ENCODE measurements around the gene TTC39A.

DNA sequence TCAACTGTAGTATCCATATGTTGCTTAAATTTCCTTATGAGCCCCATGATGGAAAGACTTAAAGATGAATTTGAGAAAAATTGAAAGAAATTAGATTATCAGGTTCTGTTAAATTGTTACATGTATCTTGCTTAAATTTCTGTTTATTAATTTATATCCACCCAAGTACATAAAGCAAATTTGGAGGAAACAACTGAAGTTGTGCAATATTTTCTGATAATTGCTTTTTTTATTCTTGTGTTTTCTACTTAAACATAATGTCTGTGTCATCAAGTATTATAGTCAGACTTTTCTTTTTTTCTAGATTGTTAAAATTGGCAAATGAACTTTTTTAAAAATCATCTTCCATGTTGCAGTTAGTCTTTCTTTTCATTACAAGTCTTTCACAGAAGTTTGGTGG lies 57.4 kb downstream of the TTC39A start:
- TF ChIP-seq, protein P1, sequence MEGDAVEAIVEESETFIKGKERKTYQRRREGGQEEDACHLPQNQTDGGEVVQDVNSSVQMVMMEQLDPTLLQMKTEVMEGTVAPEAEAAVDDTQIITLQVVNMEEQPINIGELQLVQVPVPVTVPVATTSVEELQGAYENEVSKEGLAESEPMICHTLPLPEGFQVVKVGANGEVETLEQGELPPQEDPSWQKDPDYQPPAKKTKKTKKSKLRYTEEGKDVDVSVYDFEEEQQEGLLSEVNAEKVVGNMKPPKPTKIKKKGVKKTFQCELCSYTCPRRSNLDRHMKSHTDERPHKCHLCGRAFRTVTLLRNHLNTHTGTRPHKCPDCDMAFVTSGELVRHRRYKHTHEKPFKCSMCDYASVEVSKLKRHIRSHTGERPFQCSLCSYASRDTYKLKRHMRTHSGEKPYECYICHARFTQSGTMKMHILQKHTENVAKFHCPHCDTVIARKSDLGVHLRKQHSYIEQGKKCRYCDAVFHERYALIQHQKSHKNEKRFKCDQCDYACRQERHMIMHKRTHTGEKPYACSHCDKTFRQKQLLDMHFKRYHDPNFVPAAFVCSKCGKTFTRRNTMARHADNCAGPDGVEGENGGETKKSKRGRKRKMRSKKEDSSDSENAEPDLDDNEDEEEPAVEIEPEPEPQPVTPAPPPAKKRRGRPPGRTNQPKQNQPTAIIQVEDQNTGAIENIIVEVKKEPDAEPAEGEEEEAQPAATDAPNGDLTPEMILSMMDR (IDR thresholded peaks at IDR 0.05), result no peak
- TF ChIP-seq POLR2A (IDR thresholded peaks at IDR 0.05) (no peak), POLR2AphosphoS5 (IDR thresholded peaks at IDR 0.05; ENCODE audit: insufficient read depth in 1 of 2, low read depth in 1 of 2) (no peak)

Data from vagina (tissue), 2 donors.